ENCODE data around the gene CASZ1.
A peak's percentile ranks its signal among the peaks of the same experiment; 100 is the strongest.

- TF ChIP-seq CTCF (IDR thresholded peaks at IDR 0.05 in 8 of 11, conservative IDR thresholded peaks at IDR 0.05 in 3 of 11), result no peak
- TF ChIP-seq POLR2A (IDR thresholded peaks at IDR 0.05), result no peak
- TF ChIP-seq POLR2AphosphoS5 (IDR thresholded peaks at IDR 0.05), result peak in 1 of 3 donors; percentile 30
Observed at GRCh38 chr1:10646347-10646861, 150.0 kb downstream of the CASZ1 start.

All from spleen (tissue), 7 donors.